RWPE2 (cell line): ENCODE measurements around the gene LHCGR.
"Not testable (repeated sequence)": the region's sequence is repeated elsewhere in the genome, so short reads cannot be mapped to it uniquely, and the experiment has no call there.

Source experiments
- ATAC-seq: fragments of 200-7000 bp; cut with Tn5 transposase; 3 replicates; pipeline ENCODE4 v1.9.1; 2021; ENCODE audit warnings: low read depth
- DNase-seq: peaks from one replicate; pipeline ENCODE4 v3.0.0-alpha.2; 2020; ENCODE audit warnings: low spot score
- H3K27ac ChIP-seq: fragments of 450-650 bp; 2 replicates; pipeline ENCODE4 v1.5.1; 2017; ENCODE audit warnings: mild to moderate bottlenecking; ENCODE audit not compliant: poor library complexity, severe bottlenecking
- H3K27me3 ChIP-seq: fragments of 250-450 bp; sonication (Bioruptor Pico); 2 replicates; pipeline ENCODE4 v1.5.1; 2021; ENCODE audit warnings: mild to moderate bottlenecking, moderate library complexity; ENCODE audit not compliant: insufficient read depth, poor library complexity, severe bottlenecking
- H3K36me3 ChIP-seq: fragments of 250-450 bp; sonication (Bioruptor Pico); 2 replicates; pipeline ENCODE4 v1.5.1; 2020; ENCODE audit warnings: low read depth, mild to moderate bottlenecking, moderate library complexity
- H3K4me1 ChIP-seq: fragments of 250-450 bp; sonication (Bioruptor Pico); 2 replicates; pipeline ENCODE4 v1.5.1; 2021; ENCODE audit warnings: mild to moderate bottlenecking, moderate library complexity; ENCODE audit not compliant: insufficient read depth, poor library complexity, severe bottlenecking
- H3K4me3 ChIP-seq: fragments of 250-450 bp; sonication (Bioruptor Pico); 2 replicates; pipeline ENCODE4 v1.5.1; 2021; ENCODE audit warnings: mild to moderate bottlenecking, moderate library complexity; ENCODE audit not compliant: severe bottlenecking
- H3K9me3 ChIP-seq: fragments of 250-450 bp; sonication (Bioruptor Pico); 2 replicates; pipeline ENCODE4 v1.5.1; 2021; ENCODE audit warnings: mild to moderate bottlenecking, moderate library complexity; ENCODE audit not compliant: severe bottlenecking
- CTCF ChIP-seq: fragments of 450-650 bp; IDR thresholded peaks from one replicate; pipeline ENCODE4 v1.5.1; 2017; ENCODE audit warnings: mild to moderate bottlenecking, moderate library complexity; ENCODE audit not compliant: poor library complexity, severe bottlenecking

The LHCGR gene

GRCh38 chr2:48749291-48750127 is 6.0 kb downstream of the LHCGR start:
- Histone ChIP-seq H3K4me3 (no peak overlapping the region), H3K4me1 (no peaks in the 10 kb centered on the region), H3K9me3 (no peaks in the 10 kb centered on the region), H3K27ac (no peak overlapping the region), H3K36me3 (no peaks in the 10 kb centered on the region), H3K27me3 (no peaks in the 10 kb centered on the region)
- no peak for ATAC-seq
- TF ChIP-seq CTCF: no peak
- no peak for DNase-seq

DNA sequence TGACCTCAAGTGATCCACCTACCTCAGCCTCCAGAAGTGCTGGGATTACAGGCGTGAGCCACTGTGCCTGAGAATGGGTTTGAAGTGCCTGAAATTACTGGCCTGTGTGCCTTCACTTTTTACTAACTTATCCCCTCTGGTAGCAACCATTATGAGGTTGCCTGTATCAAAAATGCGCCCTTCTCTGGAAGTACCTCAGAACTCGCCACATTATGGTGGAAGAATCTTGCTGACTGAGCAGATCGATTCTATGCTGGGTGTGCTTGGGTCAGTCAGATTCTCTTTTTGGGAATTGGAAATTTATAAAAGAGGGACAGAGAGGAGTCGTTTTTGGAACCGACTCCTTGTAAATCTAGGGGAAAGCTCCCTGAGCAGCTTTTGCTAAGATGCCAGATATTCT is 8.2 kb downstream of the LHCGR start:
- Histone ChIP-seq H3K27me3 (no peaks in the 10 kb centered on the region), H3K9me3 (no peaks in the 10 kb centered on the region), H3K4me1 (no peaks in the 10 kb centered on the region), H3K4me3 (no peak overlapping the region), H3K36me3 (no peaks in the 10 kb centered on the region), H3K27ac (no peak overlapping the region)
- no peak for TF ChIP-seq CTCF
- no peak for ATAC-seq
- DNase-seq: no peak

GRCh38 chr2:48739236-48739635 is 16.3 kb downstream of the LHCGR start:
- H3K36me3 ChIP-seq, H3K4me1 ChIP-seq, H3K9me3 ChIP-seq, H3K27ac ChIP-seq, H3K27me3 ChIP-seq, ATAC-seq, H3K4me3 ChIP-seq, DNase-seq: not testable (repeated sequence)

- peak; percentile 76 for ATAC-seq
- Histone ChIP-seq H3K4me1 (no peaks in the 10 kb centered on the region), H3K36me3 (no peaks in the 10 kb centered on the region), H3K27me3 (peaks cover 4% of the 10 kb centered on the region), H3K9me3 (no peaks in the 10 kb centered on the region), H3K27ac (no peak overlapping the region), H3K4me3 (no peak overlapping the region)
- no peak for TF ChIP-seq CTCF
- no peak for DNase-seq
These were observed 16.7 kb downstream of the LHCGR start for GRCh38 chr2:48738806-48739205.

- Histone ChIP-seq H3K4me1 (no peaks in the 10 kb centered on the region), H3K4me3 (no peak overlapping the region), H3K27ac (no peak overlapping the region), H3K27me3 (peaks cover 4% of the 10 kb centered on the region), H3K36me3 (no peaks in the 10 kb centered on the region), H3K9me3 (no peaks in the 10 kb centered on the region)
- no peak for TF ChIP-seq CTCF
- DNase-seq (no peak), ATAC-seq (no peak)
These were observed 19.3 kb downstream of the LHCGR start for GRCh38 chr2:48736251-48736650.
